Endothelial cell of umbilical vein (primary cell): ENCODE results near the gene PCNA. TPM values are rescaled to one million over a fixed set of nuclear protein-coding genes. Genes with fewer than 3 reads are reported as not detected.

Experiments used
- BruUV-seq: library from RNA; stranded (reverse); fragments of 400-500 nt; replicated peaks from 2 replicates; lab custom pipeline; 2021; lab: Mats Ljungman, UMichigan
- CTCF ChIA-PET: fragments of 300-600, 350-600 bp; sonication (Branson Sonifier 250); formaldehyde crosslinking; loops from one replicate; lab custom pipeline; 2021; ENCODE audit warnings: antibody characterized with exemption, inconsistent platforms; lab: Charles Lee
- POLR2A ChIA-PET: fragments of 300-600, 350-600 bp; sonication (Branson Sonifier 250); formaldehyde crosslinking; loops from one replicate; lab custom pipeline; 2021; ENCODE audit warnings: antibody characterized with exemption, inconsistent platforms; lab: Charles Lee
- DNase-seq: peaks from one replicate; pipeline ENCODE4 v3.0.0-alpha.2; 2011; ENCODE audit warnings: low read depth, low spot score
- FAIRE-seq: peaks from 2 replicates; lab custom pipeline; 2011; peaks lifted over from hg19 to GRCh38; lab: Jason Lieb, UNC
- H2AFZ ChIP-seq: 2 replicates; pipeline ENCODE4 v1.6.0; 2012; ENCODE audit warnings: low read depth, low read length, control low read depth, inconsistent platforms
- H3K27ac ChIP-seq: 2 replicates; pipeline ENCODE4 v1.5.1; 2011; ENCODE audit warnings: low read depth, mild to moderate bottlenecking, control low read depth, low read length, moderate library complexity; ENCODE audit not compliant: insufficient read depth
- H3K27me3 ChIP-seq, 2 experiments: 2 replicates each; pipeline versions ENCODE4 v1.6.0 to v1.6.1; 2011; ENCODE audit warnings: low read length in 2 of 2, mixed read lengths in 1 of 2; ENCODE audit not compliant: control insufficient read depth in 2 of 2, insufficient read depth in 2 of 2
- H3K36me3 ChIP-seq, 2 experiments: 2 replicates in 1 of 2; 3 replicates in 1 of 2; pipeline ENCODE4 v1.5.1; 2011; ENCODE audit warnings: low read length in 2 of 2, mild to moderate bottlenecking in 1 of 2, moderate library complexity in 1 of 2; ENCODE audit not compliant: control insufficient read depth in 2 of 2, insufficient read depth in 2 of 2; ENCODE audit errors: extremely low read depth in 1 of 2
- H3K4me1 ChIP-seq: 3 replicates; pipeline ENCODE4 v1.5.1; 2011; ENCODE audit warnings: mild to moderate bottlenecking, low read length; ENCODE audit not compliant: control insufficient read depth, insufficient read depth; ENCODE audit errors: extremely low read depth
- H3K4me2 ChIP-seq: 2 replicates; pipeline ENCODE4 v1.6.1; 2011; ENCODE audit warnings: low read length, control low read depth, mixed read lengths; ENCODE audit not compliant: insufficient read depth
- H3K4me3 ChIP-seq, 3 experiments: fragments of 200-600 bp in 1 of 3; sonication (generic), shearing (Covaris generic) in 1 of 3; replicated peaks in 1 of 3; 2 replicates each; pipeline ENCODE4 v1.5.1; 2011 to 2016; ENCODE audit warnings: control low read depth in 3 of 3, low read length in 3 of 3, mild to moderate bottlenecking in 2 of 3, inconsistent platforms in 1 of 3, low read depth in 1 of 3, moderate library complexity in 1 of 3; ENCODE audit not compliant: insufficient read depth in 1 of 3
- H3K79me2 ChIP-seq: 2 replicates; pipeline ENCODE4 v1.6.0; 2012; ENCODE audit warnings: low read length, inconsistent platforms; ENCODE audit not compliant: control insufficient read depth, insufficient read depth
- H3K9ac ChIP-seq: replicated peaks from 2 replicates; pipeline ENCODE3; 2011; ENCODE audit warnings: low read length, control low read depth; ENCODE audit not compliant: insufficient read depth; ENCODE audit errors: extremely low read depth
- H3K9me1 ChIP-seq: replicated peaks from 3 replicates; pipeline ENCODE4 v1.6.0; 2011; ENCODE audit warnings: mild to moderate bottlenecking, low read length; ENCODE audit not compliant: control insufficient read depth, insufficient read depth; ENCODE audit errors: extremely low read depth
- H3K9me3 ChIP-seq: replicated peaks from 2 replicates; pipeline ENCODE4 v1.5.1; 2012; ENCODE audit warnings: low read length, inconsistent platforms; ENCODE audit not compliant: control insufficient read depth, insufficient read depth
- H4K20me1 ChIP-seq: replicated peaks from 2 replicates; pipeline ENCODE3; 2011; ENCODE audit warnings: mild to moderate bottlenecking, low read length; ENCODE audit not compliant: control insufficient read depth, insufficient read depth; ENCODE audit errors: extremely low read depth
- CTCF ChIP-seq, 2 donors: IDR thresholded peaks; 1 replicate in 1 of 2; 2 replicates in 1 of 2; pipeline ENCODE4 v1.5.1; 2011; ENCODE audit warnings: low read length in 2 of 2, mild to moderate bottlenecking in 2 of 2, moderate library complexity in 2 of 2, control low read depth in 1 of 2, inconsistent platforms in 1 of 2, low read depth in 1 of 2; ENCODE audit not compliant: insufficient read depth in 1 of 2; ENCODE audit errors: extremely low read depth in 1 of 2
- EZH2 ChIP-seq: IDR thresholded peaks from 2 replicates; pipeline ENCODE4 v1.6.1; 2012; ENCODE audit warnings: borderline replicate concordance, low read depth, mild to moderate bottlenecking, moderate library complexity, low read length, inconsistent platforms; ENCODE audit not compliant: severe bottlenecking
- FOS ChIP-seq: IDR thresholded peaks from 2 replicates; pipeline ENCODE4 v1.6.1; 2011; ENCODE audit warnings: mild to moderate bottlenecking, low read length, moderate library complexity, borderline replicate concordance; ENCODE audit not compliant: insufficient read depth
- GATA2 ChIP-seq: IDR thresholded peaks from 2 replicates; pipeline ENCODE4 v1.7.0; 2011; ENCODE audit warnings: low read depth, mild to moderate bottlenecking, moderate library complexity, mixed read lengths, low read length; ENCODE audit not compliant: insufficient read length, insufficient read depth
- JUN ChIP-seq: IDR thresholded peaks from 2 replicates; pipeline ENCODE4 v1.6.1; 2011; ENCODE audit warnings: borderline replicate concordance, low read depth; ENCODE audit not compliant: insufficient read length, insufficient read depth
- MAX ChIP-seq: IDR thresholded peaks from 2 replicates; pipeline ENCODE4 v1.6.1; 2011; ENCODE audit not compliant: insufficient read depth, insufficient read length
- MYC ChIP-seq: IDR thresholded peaks from one replicate; pipeline ENCODE4 v1.6.1; 2011; ENCODE audit warnings: mild to moderate bottlenecking, low read depth, low read length
- POLR2A ChIP-seq: IDR thresholded peaks from 2 replicates; pipeline ENCODE4 v1.6.1; 2012; ENCODE audit warnings: low read depth, mild to moderate bottlenecking, control low read depth, low read length
- POLR2AphosphoS5 ChIP-seq: IDR thresholded peaks from 2 replicates; pipeline ENCODE4 v1.6.1; 2012; ENCODE audit warnings: low read depth, mild to moderate bottlenecking, control low read depth, low read length, moderate library complexity; ENCODE audit not compliant: insufficient read depth
- dilution Hi-C: fragments of 300-500 bp; cut with MboI; formaldehyde crosslinking; loops from one replicate; pipeline ENCODE4 v1.15.0; 2019; ENCODE audit warnings: low sequenced_read_pairs; ENCODE audit not compliant: extremely low pct_ligation_motif_present
- intact Hi-C: fragments of 100-400 bp; cut with micrococcal nuclease; formaldehyde crosslinking; loops from one replicate; pipeline ENCODE4 v1.10.0; 2022
- polyA plus RNA-seq, 4 experiments: library from polyadenylated mRNA; depleted of rRNA in 3 of 4; stranded (reverse) in 3 of 4; unstranded in 1 of 4; fragments of >200 nt; gene quantifications; 2 replicates each; pipeline versions ENCODE4 v1.2.1 to v1.2.3, GENCODE V29; 2011 to 2012; ENCODE audit warnings: missing spikeins in 1 of 4
- total RNA-seq: library from RNA; stranded (reverse); gene quantifications from 2 replicates; pipeline ENCODE4 v1.2.3, GENCODE V29; 2021

Gene PCNA
- total and polyA plus RNA-seq, 2 donors (not counting 3 experiments of a cell fraction or from before 2014, with no cell fraction given) = 175 to 295 TPM

- Histone ChIP-seq H4K20me1 (peaks cover 3% of the 10 kb centered on the region), H3K79me2 (peaks cover 41% of the 10 kb centered on the region), H3K4me3 (no peak overlapping the region), H3K9ac (no peak overlapping the region), H2AFZ (no peak overlapping the region), H3K9me1 (no peaks in the 10 kb centered on the region), H3K36me3 (no peaks in the 10 kb centered on the region), H3K27me3 (no peaks in the 10 kb centered on the region), H3K4me2 (no peak overlapping the region), H3K9me3 (no peaks in the 10 kb centered on the region), H3K4me1 (peaks cover 15% of the 10 kb centered on the region), H3K27ac (no peak overlapping the region)
- ChIA-PET POLR2A (no interaction called here), CTCF (no interaction called here)
- no peak for TF ChIP-seq GATA2
- no peak for TF ChIP-seq JUN
- no peak for TF ChIP-seq POLR2A
- no peak for TF ChIP-seq MAX
- TF ChIP-seq POLR2AphosphoS5 = no peak
- no peak for TF ChIP-seq MYC
- no peak for TF ChIP-seq EZH2
- TF ChIP-seq CTCF (IDR thresholded peaks at IDR 0.05; ENCODE audit: extremely low read depth in 1 of 2, insufficient read depth in 1 of 2, low read depth in 1 of 2, low read length in 2 of 2) = no peak
- TF ChIP-seq FOS = no peak
- intact Hi-C loops = no loop called here
- dilution Hi-C loops = no loop called here
- no TSS peak for BruUV-seq
- no peak for DNase-seq
- FAIRE-seq = no peak
Measured at GRCh38 chr20:5160882-5161281, 41.1 kb upstream of the PCNA start.
